GM12878 (cell line): ENCODE data around the gene ATP1B1. TPM values are rescaled to one million over a fixed set of nuclear protein-coding genes. Genes with fewer than 3 reads are reported as not detected.

Source experiments
- ATAC-seq: fragments of 200-7000 bp; cut with Tn5 transposase; 3 replicates; pipeline ENCODE4 v1.9.1; 2020; ENCODE audit warnings: mild to moderate bottlenecking, moderate library complexity
- BruUV-seq: library from RNA; stranded (reverse); fragments of 400-500 nt; replicated peaks from 2 replicates; lab custom pipeline; 2021; lab: Mats Ljungman, UMichigan
- CTCF ChIA-PET: fragments of 300-600 bp; sonication (Branson Sonifier 250); formaldehyde crosslinking; extraction: SDS; loops from one replicate; lab custom pipeline; 2021; ENCODE audit warnings: inconsistent platforms; lab: Yijun Ruan, JAX
- POLR2A ChIA-PET: fragments of 350-600 bp; formaldehyde crosslinking; extraction: SDS; loops from one replicate; lab custom pipeline; 2021; ENCODE audit warnings: inconsistent platforms; lab: Charles Lee
- RAD21 ChIA-PET: fragments of 300-600 bp; sonication (Branson Sonifier 250); formaldehyde crosslinking; loops from one replicate; lab custom pipeline; 2023; ENCODE audit warnings: antibody characterized with exemption; ENCODE audit not compliant: unreplicated experiment; lab: Charles Lee
- SMC1A ChIA-PET: fragments of 300-600 bp; sonication (Branson Sonifier 250); formaldehyde crosslinking; loops from one replicate; lab custom pipeline; 2023; ENCODE audit not compliant: unreplicated experiment, uncharacterized antibody; lab: Charles Lee
- DNase-seq: peaks from one replicate; pipeline ENCODE4 v3.0.0-alpha.2; 2011; ENCODE audit warnings: low read depth, low spot score
- FAIRE-seq: peaks from 3 replicates; lab custom pipeline; 2011; peaks lifted over from hg19 to GRCh38; lab: Jason Lieb, UNC
- H2AFZ ChIP-seq: 2 replicates; pipeline ENCODE4 v1.6.0; 2011; ENCODE audit warnings: low read depth, low read length, control low read depth; ENCODE audit not compliant: control insufficient read depth
- H3K27ac ChIP-seq: 2 replicates; pipeline ENCODE4 v1.5.1; 2011; ENCODE audit warnings: control low read depth; ENCODE audit not compliant: control insufficient read depth, insufficient read depth
- H3K27me3 ChIP-seq, 2 experiments: replicated peaks in 1 of 2; 2 replicates each; pipeline versions ENCODE4 v1.6.0 to v1.6.1; 2011; ENCODE audit warnings: low read length in 1 of 2; ENCODE audit not compliant: control insufficient read depth in 2 of 2, insufficient read depth in 2 of 2
- H3K36me3 ChIP-seq, 2 experiments: 2 replicates each; pipeline ENCODE4 v1.5.1; 2011; ENCODE audit warnings: low read length in 1 of 2; ENCODE audit not compliant: control insufficient read depth in 2 of 2, insufficient read depth in 2 of 2
- H3K4me1 ChIP-seq: 2 replicates; pipeline ENCODE4 v1.6.1; 2011; ENCODE audit warnings: mild to moderate bottlenecking, low read length, moderate library complexity, mixed read lengths; ENCODE audit not compliant: control insufficient read depth, insufficient read depth
- H3K4me2 ChIP-seq: 2 replicates; pipeline ENCODE4 v1.6.0; 2011; ENCODE audit warnings: control low read depth; ENCODE audit not compliant: control insufficient read depth, insufficient read depth
- H3K4me3 ChIP-seq: fragments of 200-600 bp; sonication (generic); 2 replicates; pipeline ENCODE4 v1.5.1; 2016
- H3K79me2 ChIP-seq: 2 replicates; pipeline ENCODE4 v1.6.0; 2011; ENCODE audit warnings: low read length; ENCODE audit not compliant: control insufficient read depth, insufficient read depth
- H3K9ac ChIP-seq: 2 replicates; pipeline ENCODE4 v1.8.0; 2011; ENCODE audit warnings: low read length, control low read depth, mixed read lengths; ENCODE audit not compliant: control insufficient read depth, insufficient read depth
- H3K9me3 ChIP-seq: replicated peaks from 3 replicates; pipeline ENCODE4 v1.5.1; 2011; ENCODE audit warnings: mild to moderate bottlenecking, low read length; ENCODE audit not compliant: control insufficient read depth, insufficient read depth
- H4K20me1 ChIP-seq: 2 replicates; pipeline ENCODE4 v1.6.0; 2011; ENCODE audit not compliant: control insufficient read depth, insufficient read depth
- CHD1 ChIP-seq: IDR thresholded peaks from 2 replicates; pipeline ENCODE4 v1.6.1; 2012; ENCODE audit warnings: low read depth, low read length, improper control_type of control experiment
- MEF2B ChIP-seq: fragments of 450-650 bp; IDR thresholded peaks from 2 replicates; pipeline ENCODE4 v1.6.1; 2018; ENCODE audit warnings: mild to moderate bottlenecking, moderate library complexity; ENCODE audit not compliant: partially characterized antibody, poor library complexity, severe bottlenecking
- WGBS: methylation state at CpG from one replicate; pipeline ENCODE4 v1.1.6; 2016; ENCODE audit warnings: low lambda C conversion rate; ENCODE audit not compliant: insufficient replicate concordance, insufficient coverage; ENCODE audit errors: missing lambda C conversion rate; 5-methylcytosine and 5-hydroxymethylcytosine counted together
- in situ Hi-C: fragments of 300-500 bp; cut with MboI; formaldehyde crosslinking; loops from 9 replicates; pipeline ENCODE4 v1.14.3; 2018; ENCODE audit warnings: mixed read lengths
- intact Hi-C: fragments of 100-400 bp; cut with micrococcal nuclease; formaldehyde crosslinking; loops from one replicate; pipeline ENCODE4 v1.14.2; 2022; ENCODE audit not compliant: unreplicated experiment
- polyA plus RNA-seq, 11 experiments: library from polyadenylated mRNA; depleted of rRNA in 4 of 11; unstranded in 6 of 11; stranded (reverse) in 5 of 11; fragments of >200 nt; fragmentation: Nextera tagmentation in 4 of 11; fragmentation: Illumina TruSeq in 1 of 11; extraction: Ambion mirVana in 4 of 11; extraction: Trizol in 1 of 11; gene quantifications; 1 replicate in 1 of 11; 2 replicates in 10 of 11; pipeline versions ENCODE4 v1.2.1 to v1.2.3, GENCODE V29; 2011 to 2016; ENCODE audit warnings: inconsistent platforms in 2 of 11, missing spikeins in 2 of 11, low read depth in 1 of 11
- total RNA-seq, 4 experiments: library from RNA; depleted of rRNA in 3 of 4; stranded (reverse); fragments of >200 nt in 3 of 4; fragmentation: Illumina TruSeq in 1 of 4; extraction: Trizol in 1 of 4; gene quantifications; 2 replicates each; pipeline versions ENCODE4 v1.2.1 to v1.2.3, GENCODE V29; 2013 to 2021
- TF ChIP-seq, protein P1 (sequence below): fragments of 150-350 bp; IDR thresholded peaks from 2 replicates; pipeline ENCODE4 v1.6.1; 2014; ENCODE audit warnings: mild to moderate bottlenecking, low read depth, low read length
- TF ChIP-seq, protein P2 (sequence below): fragments of 150-350 bp; IDR thresholded peaks from 2 replicates; pipeline ENCODE4 v1.6.1; 2016; ENCODE audit warnings: low read depth, low read length

The ATP1B1 gene
- total and polyA plus RNA-seq, 10 of the 15 experiments (the other 5 are each of a cell fraction or from before 2014, with no cell fraction given): 0.84 to 14.0 (median 1.4) TPM

DNA sequence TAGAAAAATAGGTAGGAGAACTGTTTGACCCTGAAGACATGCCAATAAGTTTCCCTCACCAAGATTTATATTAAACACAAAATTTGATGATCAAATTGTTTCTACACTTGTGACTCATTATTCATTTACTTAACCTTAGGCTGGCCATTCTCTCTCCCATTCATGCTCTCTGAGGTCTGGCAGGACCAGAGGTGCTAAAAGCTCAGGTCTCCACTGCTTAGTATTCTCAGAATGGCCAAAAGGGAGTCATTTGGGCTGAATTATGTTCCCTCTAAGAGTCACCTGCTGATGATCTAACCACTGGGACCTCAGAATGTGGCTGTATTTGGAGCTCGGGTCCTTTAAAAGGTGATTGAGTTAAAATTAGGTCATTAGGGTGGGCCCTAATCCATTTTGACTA, 47.1 kb upstream of the ATP1B1 start (continued):
- TF ChIP-seq CHD1: no peak
- TF ChIP-seq, protein P1, sequence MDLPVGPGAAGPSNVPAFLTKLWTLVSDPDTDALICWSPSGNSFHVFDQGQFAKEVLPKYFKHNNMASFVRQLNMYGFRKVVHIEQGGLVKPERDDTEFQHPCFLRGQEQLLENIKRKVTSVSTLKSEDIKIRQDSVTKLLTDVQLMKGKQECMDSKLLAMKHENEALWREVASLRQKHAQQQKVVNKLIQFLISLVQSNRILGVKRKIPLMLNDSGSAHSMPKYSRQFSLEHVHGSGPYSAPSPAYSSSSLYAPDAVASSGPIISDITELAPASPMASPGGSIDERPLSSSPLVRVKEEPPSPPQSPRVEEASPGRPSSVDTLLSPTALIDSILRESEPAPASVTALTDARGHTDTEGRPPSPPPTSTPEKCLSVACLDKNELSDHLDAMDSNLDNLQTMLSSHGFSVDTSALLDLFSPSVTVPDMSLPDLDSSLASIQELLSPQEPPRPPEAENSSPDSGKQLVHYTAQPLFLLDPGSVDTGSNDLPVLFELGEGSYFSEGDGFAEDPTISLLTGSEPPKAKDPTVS: no peak
- TF ChIP-seq, protein P2, sequence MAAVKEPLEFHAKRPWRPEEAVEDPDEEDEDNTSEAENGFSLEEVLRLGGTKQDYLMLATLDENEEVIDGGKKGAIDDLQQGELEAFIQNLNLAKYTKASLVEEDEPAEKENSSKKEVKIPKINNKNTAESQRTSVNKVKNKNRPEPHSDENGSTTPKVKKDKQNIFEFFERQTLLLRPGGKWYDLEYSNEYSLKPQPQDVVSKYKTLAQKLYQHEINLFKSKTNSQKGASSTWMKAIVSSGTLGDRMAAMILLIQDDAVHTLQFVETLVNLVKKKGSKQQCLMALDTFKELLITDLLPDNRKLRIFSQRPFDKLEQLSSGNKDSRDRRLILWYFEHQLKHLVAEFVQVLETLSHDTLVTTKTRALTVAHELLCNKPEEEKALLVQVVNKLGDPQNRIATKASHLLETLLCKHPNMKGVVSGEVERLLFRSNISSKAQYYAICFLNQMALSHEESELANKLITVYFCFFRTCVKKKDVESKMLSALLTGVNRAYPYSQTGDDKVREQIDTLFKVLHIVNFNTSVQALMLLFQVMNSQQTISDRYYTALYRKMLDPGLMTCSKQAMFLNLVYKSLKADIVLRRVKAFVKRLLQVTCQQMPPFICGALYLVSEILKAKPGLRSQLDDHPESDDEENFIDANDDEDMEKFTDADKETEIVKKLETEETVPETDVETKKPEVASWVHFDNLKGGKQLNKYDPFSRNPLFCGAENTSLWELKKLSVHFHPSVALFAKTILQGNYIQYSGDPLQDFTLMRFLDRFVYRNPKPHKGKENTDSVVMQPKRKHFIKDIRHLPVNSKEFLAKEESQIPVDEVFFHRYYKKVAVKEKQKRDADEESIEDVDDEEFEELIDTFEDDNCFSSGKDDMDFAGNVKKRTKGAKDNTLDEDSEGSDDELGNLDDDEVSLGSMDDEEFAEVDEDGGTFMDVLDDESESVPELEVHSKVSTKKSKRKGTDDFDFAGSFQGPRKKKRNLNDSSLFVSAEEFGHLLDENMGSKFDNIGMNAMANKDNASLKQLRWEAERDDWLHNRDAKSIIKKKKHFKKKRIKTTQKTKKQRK: no peak

DNA sequence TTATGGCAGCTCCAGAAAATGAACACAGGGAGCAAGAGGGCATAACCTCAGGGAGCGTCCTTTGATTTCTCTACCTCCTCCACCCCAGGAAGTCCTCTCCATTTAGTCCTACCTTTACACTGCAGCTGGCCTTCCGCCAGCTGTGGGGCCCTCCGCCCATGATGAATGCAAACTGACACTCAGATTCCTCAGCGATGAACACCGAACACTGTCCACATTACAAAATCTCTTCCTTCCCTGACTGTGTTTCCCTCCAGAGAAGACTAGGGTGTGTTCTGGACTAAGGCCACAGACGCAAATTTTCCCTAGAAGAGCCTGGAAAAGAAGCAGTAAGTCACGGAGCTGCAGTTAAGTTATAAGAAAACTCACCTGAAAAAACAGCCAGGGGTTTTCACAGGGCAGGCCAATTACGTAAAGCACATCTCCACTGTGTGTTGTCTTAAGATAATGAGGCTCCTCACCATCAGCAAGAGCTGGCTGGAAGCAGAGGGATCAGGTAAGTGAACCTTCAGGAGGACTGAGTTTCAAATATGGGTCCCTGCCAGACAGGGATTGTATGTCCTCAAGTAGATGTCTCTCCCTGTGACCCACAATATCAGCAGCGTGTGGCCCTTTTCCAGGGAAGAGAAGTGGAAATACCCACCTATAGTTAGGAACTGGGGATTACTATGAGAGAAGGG, 46.3 kb upstream of the ATP1B1 start:
- BruUV-seq: no TSS peak

More for the DNA sequence above, 46.3 kb upstream of the ATP1B1 start:
- intact Hi-C loops (no loop called here), in situ Hi-C loops (no loop called here)
- H3K27ac ChIP-seq: no peak overlapping the region
- H4K20me1 ChIP-seq: no peaks in the 10 kb centered on the region
- H3K4me3 ChIP-seq: no peak overlapping the region
- peaks cover 2% of the 10 kb centered on the region; the same call in 2 of the 3 replicates for H3K9me3 ChIP-seq
- DNase-seq (no peak), ATAC-seq (no peak), FAIRE-seq (no peak)
- ChIA-PET CTCF (interaction anchor here (0.6 to 1.2 kb wide), 2 partner anchors 11 to 100 kb away, joined by 3 to 4 read pairs; no protein-coding TSS in a partner anchor), POLR2A (interaction anchor here (0.6 to 2.2 kb wide), 3 partner anchors 11 to 743 kb away, joined by 4 to 6 read pairs (median 5); no protein-coding TSS in a partner anchor), SMC1A (interaction anchor here (0.6 to 6.3 kb wide), 4 partner anchors 11 to 41 kb away, joined by 3 to 33 read pairs (median 4); no protein-coding TSS in a partner anchor), RAD21 (no interaction called here)
- H3K36me3 ChIP-seq: no peaks in the 10 kb centered on the region
- no peaks in the 10 kb centered on the region for H3K4me1 ChIP-seq
- WGBS: 75% methylated on average over 9 of the region's 9 CpGs
- no peak overlapping the region for H2AFZ ChIP-seq
- TF ChIP-seq MEF2B: no peak
- H3K27me3 ChIP-seq: no peaks in the 10 kb centered on the region
- H3K4me2 ChIP-seq: no peak overlapping the region
- no peaks in the 10 kb centered on the region for H3K79me2 ChIP-seq
- H3K9ac ChIP-seq: no peak overlapping the region
